K562 (cell line): ENCODE data around the gene PYCR2. TPM values are rescaled to one million over a fixed set of nuclear protein-coding genes. Genes with fewer than 3 reads are reported as not detected.

Source experiments
- BDP1 ChIP-seq: IDR thresholded peaks from 3 replicates; pipeline ENCODE4 v1.6.1; 2011; ENCODE audit not compliant: insufficient read length, insufficient read depth
- CREB1 ChIP-seq, 2 experiments: sonication (generic) in 1 of 2; formaldehyde crosslinking in 1 of 2; IDR thresholded peaks; 2 replicates each; pipeline versions ENCODE4 v1.6.1 to v1.8.0; 2012 to 2022; ENCODE audit warnings: inconsistent platforms in 1 of 2, mild to moderate bottlenecking in 1 of 2, missing genetic modification reagents in 1 of 2, moderate library complexity in 1 of 2
- HNRNPL ChIP-seq: fragments of 200-400 bp; formaldehyde crosslinking; IDR thresholded peaks from 2 replicates; pipeline ENCODE4 v1.6.1; 2017; ENCODE audit warnings: low read depth, mild to moderate bottlenecking, low read length
- MBD1 ChIP-seq: fragments of 250-450 bp; sonication (Bioruptor Pico); IDR thresholded peaks from 2 replicates; pipeline ENCODE4 v1.8.0; 2022; ENCODE audit warnings: inconsistent platforms
- MBD2 ChIP-seq: sonication (generic); IDR thresholded peaks from 2 replicates; pipeline ENCODE4 v1.6.1; 2016; ENCODE audit warnings: low read depth, borderline replicate concordance
- POLR2G ChIP-seq: fragments of 200-400 bp; formaldehyde crosslinking; IDR thresholded peaks from 2 replicates; pipeline ENCODE4 v1.6.1; 2017; ENCODE audit warnings: low read depth, mild to moderate bottlenecking, antibody characterized with exemption, low read length, moderate library complexity
- TRIM28 ChIP-seq: fragments of 450-650 bp; IDR thresholded peaks from 2 replicates; pipeline ENCODE4 v1.6.1; 2017
- ZNF263 ChIP-seq: sonication (generic); formaldehyde crosslinking; IDR thresholded peaks from 2 replicates; pipeline ENCODE4 v1.8.0; 2022; ENCODE audit warnings: mild to moderate bottlenecking, missing genetic modification reagents, borderline replicate concordance
- ZNF3 ChIP-seq: fragments of 250-450 bp; sonication (Bioruptor Pico); IDR thresholded peaks from 2 replicates; pipeline ENCODE4 v1.5.0; 2021; ENCODE audit warnings: mild to moderate bottlenecking, moderate library complexity
- ZNF449 ChIP-seq: fragments of 250-450 bp; sonication (Bioruptor Pico); IDR thresholded peaks from 2 replicates; pipeline ENCODE4 v1.8.0; 2022; ENCODE audit warnings: moderate library complexity, mild to moderate bottlenecking, inconsistent platforms
- ZNF561 ChIP-seq: fragments of 450-650 bp; formaldehyde crosslinking; conservative IDR thresholded peaks from 2 replicates; pipeline ENCODE4 v1.4.0; 2020; ENCODE audit warnings: mild to moderate bottlenecking, moderate library complexity
- ZNF639 ChIP-seq, 2 experiments: fragments of 200-800 bp in 1 of 2; sonication (Bioruptor generic) in 1 of 2; sonication (generic) in 1 of 2; formaldehyde crosslinking in 1 of 2; IDR thresholded peaks in 1 of 2; conservative IDR thresholded peaks in 1 of 2; 2 replicates each; pipeline versions ENCODE4 v1.5.0 to v1.6.1; 2016 to 2020; ENCODE audit warnings: missing compliant biosample characterization in 1 of 2, missing genetic modification characterization in 1 of 2, missing genetic modification reagents in 1 of 2
- polyA plus RNA-seq, 8 experiments: library from polyadenylated mRNA; depleted of rRNA in 4 of 8; stranded (reverse) in 5 of 8; unstranded in 3 of 8; fragments of >200 nt; fragmentation: Nextera tagmentation in 2 of 8; fragmentation: Illumina TruSeq in 1 of 8; extraction: Ambion mirVana in 2 of 8; extraction: Trizol in 1 of 8; gene quantifications; 2 replicates each; pipeline versions ENCODE4 v1.2.1 to v1.2.3, GENCODE V29; 2011 to 2014; ENCODE audit warnings: inconsistent platforms in 1 of 8, missing spikeins in 1 of 8
- total RNA-seq, 7 experiments: library from RNA; depleted of rRNA in 6 of 7; stranded (reverse); fragments of >200 nt in 6 of 7; fragmentation: Illumina TruSeq in 2 of 7; extraction: Trizol in 2 of 7; gene quantifications; 2 replicates each; pipeline versions ENCODE4 v1.2.1 to v1.2.3, GENCODE V29; 2011 to 2021; ENCODE audit warnings: low replicate concordance in 1 of 7

Gene PYCR2
- total and polyA plus RNA-seq, 9 of the 15 experiments (the other 6 are each of a cell fraction or from before 2014, with no cell fraction given), result 5.5 to 219 (median 127) TPM

- 0 out of 2 replicates have a peak, but pooled peaks have one; percentile 70 for TF ChIP-seq MBD1
- peak; percentile 74; the same call in 1 of the 2 replicates for TF ChIP-seq MBD2
- no peak for TF ChIP-seq ZNF3 (CRISPR knock-in tag)
- no peak for TF ChIP-seq HNRNPL
- TF ChIP-seq CREB1 (IDR thresholded peaks at IDR 0.05), result peak; percentile 82
- TF ChIP-seq CREB1 (CRISPR knock-in tag; IDR thresholded peaks at IDR 0.05), result no peak
- peak; percentile 8; the same call in 1 of the 2 replicates for TF ChIP-seq ZNF561 (CRISPR knock-in tag)
- TF ChIP-seq BDP1, result no peak
- TF ChIP-seq TRIM28, result peak; percentile 83
- peak; percentile 73; the same call in 1 of the 2 replicates for TF ChIP-seq ZNF263 (CRISPR knock-in tag)
- TF ChIP-seq POLR2G, result no peak
- TF ChIP-seq ZNF639 (CRISPR knock-in tag; conservative IDR thresholded peaks at IDR 0.05 in 1 of 2, IDR thresholded peaks at IDR 0.05 in 1 of 2), result peak in 1 of 2 experiments; percentile 98; a peak in 2 of 4 replicates
- TF ChIP-seq ZNF449 (CRISPR knock-in tag), result peak; percentile 85; the same call in 1 of the 2 replicates
Measured at GRCh38 chr1:225928186-225929175, 4.4 kb upstream of the PYCR2 start (continued).
